Ectodermal cell (in vitro differentiated cells): Measurements from ENCODE around the gene B3GNT7.

Experiments used
- H3K27ac ChIP-seq: 2 replicates; pipeline ENCODE4 v1.7.0; 2013; ENCODE audit warnings: mild to moderate bottlenecking, low read depth, low read length; ENCODE audit not compliant: insufficient read depth, poor library complexity, severe bottlenecking
- H3K27me3 ChIP-seq: 2 replicates; pipeline ENCODE4 v1.7.0; 2013; ENCODE audit warnings: mild to moderate bottlenecking, low read length; ENCODE audit not compliant: insufficient read depth, control insufficient read depth, poor library complexity, severe bottlenecking
- H3K36me3 ChIP-seq: one replicate; pipeline ENCODE4 v1.7.0; 2013; ENCODE audit warnings: low read length; ENCODE audit not compliant: control insufficient read depth, insufficient read depth
- H3K4me1 ChIP-seq: one replicate; pipeline ENCODE4 v1.7.0; 2013; ENCODE audit warnings: low read length; ENCODE audit not compliant: control insufficient read depth, insufficient read depth
- H3K4me3 ChIP-seq: 2 replicates; pipeline ENCODE4 v1.7.0; 2013; ENCODE audit warnings: low read depth, low read length, control low read depth; ENCODE audit not compliant: insufficient read depth
- H3K9me3 ChIP-seq: 2 replicates; pipeline ENCODE4 v1.7.0; 2013; ENCODE audit warnings: mild to moderate bottlenecking, low read length, moderate library complexity; ENCODE audit not compliant: control insufficient read depth
- WGBS, 2 experiments: methylation state at CpG; one replicate each; pipeline ENCODE4 v1.1.7; 2013; ENCODE audit warnings: missing lambda C conversion rate in 2 of 2; 5-methylcytosine and 5-hydroxymethylcytosine counted together

The B3GNT7 gene

GRCh38 chr2:231384109-231384435 lies 11.4 kb upstream of the B3GNT7 start:
- no peaks in the 10 kb centered on the region for H3K36me3 ChIP-seq
- H3K9me3 ChIP-seq: no peaks in the 10 kb centered on the region
- 97 to 100% methylated on average over 2 of the region's 2 CpGs for WGBS, 2 experiments
- H3K27me3 ChIP-seq: no peaks in the 10 kb centered on the region
- no peak overlapping the region for H3K27ac ChIP-seq
- H3K4me1 ChIP-seq: peaks cover 5% of the 10 kb centered on the region
- no peak overlapping the region for H3K4me3 ChIP-seq

GRCh38 chr2:231384970-231385369 lies 10.5 kb upstream of the B3GNT7 start:
- Histone ChIP-seq H3K4me3 (no peak overlapping the region), H3K27me3 (no peaks in the 10 kb centered on the region), H3K36me3 (no peaks in the 10 kb centered on the region), H3K4me1 (peaks cover 5% of the 10 kb centered on the region), H3K27ac (no peak overlapping the region), H3K9me3 (no peaks in the 10 kb centered on the region)
- WGBS, 2 experiments: 98 to 100% methylated on average over 1 to 2 of the region's 2 CpGs

- no peak overlapping the region for H3K4me3 ChIP-seq
- H3K27ac ChIP-seq: no peak overlapping the region
- H3K9me3 ChIP-seq: no peaks in the 10 kb centered on the region
- no peaks in the 10 kb centered on the region for H3K36me3 ChIP-seq
- 92 to 95% methylated on average over 5 of the region's 5 CpGs for WGBS, 2 experiments
- H3K4me1 ChIP-seq: peaks cover 5% of the 10 kb centered on the region
- H3K27me3 ChIP-seq: no peaks in the 10 kb centered on the region
These were observed 10.1 kb upstream of the B3GNT7 start for GRCh38 chr2:231385429-231385828.

- H3K4me3 ChIP-seq: no peak overlapping the region
- H3K27ac ChIP-seq: no peak overlapping the region
- H3K27me3 ChIP-seq: no peaks in the 10 kb centered on the region
- H3K4me1 ChIP-seq: peaks cover 5% of the 10 kb centered on the region
- 91 to 94% methylated on average over 3 of the region's 3 CpGs for WGBS, 2 experiments
- no peaks in the 10 kb centered on the region for H3K36me3 ChIP-seq
- H3K9me3 ChIP-seq: no peaks in the 10 kb centered on the region
These were observed 9.1 kb upstream of the B3GNT7 start for GRCh38 chr2:231386446-231386845.

- 79 to 82% methylated on average over 26 of the region's 26 CpGs for WGBS, 2 experiments
- Histone ChIP-seq H3K27me3 (no peaks in the 10 kb centered on the region), H3K4me1 (peaks cover 11% of the 10 kb centered on the region), H3K27ac (no peak overlapping the region), H3K36me3 (no peaks in the 10 kb centered on the region), H3K4me3 (no peak overlapping the region), H3K9me3 (no peaks in the 10 kb centered on the region)
These were observed 7.4 kb upstream of the B3GNT7 start for GRCh38 chr2:231387904-231388724.

GRCh38 chr2:231388725-231389346 lies 6.7 kb upstream of the B3GNT7 start:
- no peaks in the 10 kb centered on the region for H3K9me3 ChIP-seq
- WGBS, 2 experiments: 87 to 89% methylated on average over 15 of the region's 15 CpGs
- no peaks in the 10 kb centered on the region for H3K27me3 ChIP-seq
- H3K4me3 ChIP-seq: no peak overlapping the region
- H3K27ac ChIP-seq: no peak overlapping the region
- H3K36me3 ChIP-seq: no peaks in the 10 kb centered on the region
- H3K4me1 ChIP-seq: peaks cover 11% of the 10 kb centered on the region

- Histone ChIP-seq H3K36me3 (no peaks in the 10 kb centered on the region), H3K4me1 (peaks cover 11% of the 10 kb centered on the region), H3K4me3 (no peak overlapping the region), H3K27me3 (peaks cover 15% of the 10 kb centered on the region), H3K27ac (no peak overlapping the region), H3K9me3 (no peaks in the 10 kb centered on the region)
- WGBS, 2 experiments: 94 to 95% methylated on average over 8 of the region's 8 CpGs
These were observed 4.8 kb upstream of the B3GNT7 start for GRCh38 chr2:231390667-231391066.

GRCh38 chr2:231391981-231392380 lies 3.5 kb upstream of the B3GNT7 start:
- H3K36me3 ChIP-seq: no peaks in the 10 kb centered on the region
- WGBS, 2 experiments: 91 to 92% methylated on average over 7 of the region's 7 CpGs
- peaks cover 28% of the 10 kb centered on the region for H3K27me3 ChIP-seq
- no peak overlapping the region for H3K27ac ChIP-seq
- H3K4me3 ChIP-seq: no peak overlapping the region
- no peaks in the 10 kb centered on the region for H3K9me3 ChIP-seq
- peaks cover 11% of the 10 kb centered on the region for H3K4me1 ChIP-seq

GRCh38 chr2:231392431-231393148 lies 2.9 kb upstream of the B3GNT7 start:
- H3K4me3 ChIP-seq: no peak overlapping the region
- no peaks in the 10 kb centered on the region for H3K36me3 ChIP-seq
- H3K4me1 ChIP-seq: peaks cover 11% of the 10 kb centered on the region
- H3K9me3 ChIP-seq: no peaks in the 10 kb centered on the region
- peaks cover 34% of the 10 kb centered on the region for H3K27me3 ChIP-seq
- WGBS, 2 experiments: 89 to 90% methylated on average over 14 of the region's 14 CpGs
- H3K27ac ChIP-seq: no peak overlapping the region
